SK-N-MC (cell line): Measurements from ENCODE around the gene SOX4.

Experiments used
- EZH2 ChIP-seq: fragments of 200-600 bp; sonication (generic); IDR thresholded peaks from one replicate; pipeline ENCODE4 v1.6.1; 2017; ENCODE audit warnings: antibody characterized with exemption
- FOXP2 ChIP-seq: optimal IDR thresholded peaks from 2 replicates; pipeline ENCODE3; 2011; ENCODE audit warnings: mild to moderate bottlenecking, moderate library complexity; ENCODE audit not compliant: insufficient read depth; ENCODE audit errors: extremely low read length, control extremely low read depth
- POLR2AphosphoS5 ChIP-seq: IDR thresholded peaks from 2 replicates; pipeline ENCODE4 v1.6.1; 2012; ENCODE audit warnings: mild to moderate bottlenecking, low read depth, low read length, borderline replicate concordance

GRCh38 chr6:21578523-21578922, 15.0 kb upstream of the SOX4 start:
- TF ChIP-seq POLR2AphosphoS5 (no peak), EZH2 (no peak), FOXP2 (no peak)
